DMS79 treated with DMSO at 0.1 percent for 48 hours (cell line): ENCODE results near the gene WDR43.

Source experiments
- DNase-seq: peaks from one replicate; lab custom pipeline; 2025; lab: John Stamatoyannopoulos, UW

The WDR43 gene

DNA sequence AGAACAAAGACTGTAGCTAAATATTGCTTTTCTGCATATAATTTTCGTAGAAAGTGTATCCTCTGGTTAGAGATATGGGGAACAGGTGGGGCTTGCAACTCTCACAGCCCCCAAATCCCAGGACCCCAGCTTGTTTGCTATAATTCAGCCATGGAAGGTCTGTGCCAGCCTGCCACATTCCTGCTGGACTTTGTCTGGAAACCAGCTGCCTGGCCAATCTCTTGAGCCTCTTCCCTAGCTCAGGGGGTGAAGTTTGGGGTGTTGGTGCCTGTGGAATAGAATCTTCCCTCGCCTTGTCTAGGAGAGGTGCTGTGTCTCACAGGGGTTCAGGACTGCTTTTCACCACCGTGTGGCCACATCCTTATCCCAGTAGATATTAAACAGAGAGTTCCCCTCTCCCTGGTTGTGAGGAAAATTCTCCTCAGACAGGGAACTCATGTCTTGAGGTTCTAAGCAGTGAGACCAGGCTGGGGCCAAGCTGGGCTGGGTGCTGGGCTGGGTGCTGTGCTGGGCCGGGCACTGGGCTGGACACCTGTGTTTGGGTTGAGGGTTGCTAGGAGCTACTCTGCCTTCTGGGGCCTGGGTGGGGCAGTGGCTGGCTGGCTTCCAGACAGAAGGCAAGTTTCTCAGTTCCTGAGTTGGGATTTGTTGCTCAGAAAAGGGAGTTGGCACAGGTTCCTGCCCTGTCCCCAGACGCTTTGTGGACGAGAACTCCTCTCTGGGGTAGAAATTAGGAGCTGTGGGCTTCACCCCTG lies 98.9 kb downstream of the WDR43 start:
- peak; percentile 29 for DNase-seq

DNA sequence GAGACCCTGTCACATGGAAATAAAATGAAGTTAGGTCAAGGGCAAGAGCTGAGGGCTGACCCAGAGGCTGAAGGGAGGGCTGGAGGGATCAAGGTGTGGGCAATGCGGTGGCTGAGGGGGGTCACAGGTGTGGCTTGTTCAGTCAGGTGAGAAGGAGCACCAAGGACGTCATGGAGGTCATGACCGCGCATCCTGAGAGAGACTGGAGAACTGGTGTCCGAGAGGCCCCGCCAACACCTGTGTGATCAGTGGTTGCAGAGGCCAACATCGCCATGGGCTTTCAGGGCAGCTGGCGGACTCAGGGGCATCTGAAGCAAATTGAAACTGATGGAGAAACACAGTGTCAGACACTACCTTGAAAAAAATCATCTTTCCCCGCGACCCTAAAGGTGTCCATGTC lies 99.6 kb downstream of the WDR43 start:
- DNase-seq, result no peak

DNA sequence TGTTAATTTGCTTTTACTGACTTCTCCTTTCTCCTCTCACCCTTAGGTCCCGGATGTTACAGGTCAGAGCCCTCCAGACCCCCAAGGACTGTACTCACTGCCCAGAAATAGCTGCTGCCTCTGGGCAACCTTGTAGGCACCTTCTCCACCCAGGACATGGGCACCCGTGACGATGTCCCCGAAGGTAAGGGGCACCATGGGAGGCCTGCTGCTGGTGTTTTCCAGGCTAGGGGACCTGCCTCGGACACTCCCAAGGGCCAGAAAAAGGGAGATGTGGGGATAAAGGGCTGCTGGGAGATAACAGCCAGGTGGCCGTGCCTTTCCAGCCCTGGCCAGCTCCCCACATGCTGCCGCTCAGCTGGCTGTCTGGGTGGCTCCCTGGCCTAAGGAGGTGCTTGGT lies 100.2 kb downstream of the WDR43 start:
- no peak for DNase-seq

DNA sequence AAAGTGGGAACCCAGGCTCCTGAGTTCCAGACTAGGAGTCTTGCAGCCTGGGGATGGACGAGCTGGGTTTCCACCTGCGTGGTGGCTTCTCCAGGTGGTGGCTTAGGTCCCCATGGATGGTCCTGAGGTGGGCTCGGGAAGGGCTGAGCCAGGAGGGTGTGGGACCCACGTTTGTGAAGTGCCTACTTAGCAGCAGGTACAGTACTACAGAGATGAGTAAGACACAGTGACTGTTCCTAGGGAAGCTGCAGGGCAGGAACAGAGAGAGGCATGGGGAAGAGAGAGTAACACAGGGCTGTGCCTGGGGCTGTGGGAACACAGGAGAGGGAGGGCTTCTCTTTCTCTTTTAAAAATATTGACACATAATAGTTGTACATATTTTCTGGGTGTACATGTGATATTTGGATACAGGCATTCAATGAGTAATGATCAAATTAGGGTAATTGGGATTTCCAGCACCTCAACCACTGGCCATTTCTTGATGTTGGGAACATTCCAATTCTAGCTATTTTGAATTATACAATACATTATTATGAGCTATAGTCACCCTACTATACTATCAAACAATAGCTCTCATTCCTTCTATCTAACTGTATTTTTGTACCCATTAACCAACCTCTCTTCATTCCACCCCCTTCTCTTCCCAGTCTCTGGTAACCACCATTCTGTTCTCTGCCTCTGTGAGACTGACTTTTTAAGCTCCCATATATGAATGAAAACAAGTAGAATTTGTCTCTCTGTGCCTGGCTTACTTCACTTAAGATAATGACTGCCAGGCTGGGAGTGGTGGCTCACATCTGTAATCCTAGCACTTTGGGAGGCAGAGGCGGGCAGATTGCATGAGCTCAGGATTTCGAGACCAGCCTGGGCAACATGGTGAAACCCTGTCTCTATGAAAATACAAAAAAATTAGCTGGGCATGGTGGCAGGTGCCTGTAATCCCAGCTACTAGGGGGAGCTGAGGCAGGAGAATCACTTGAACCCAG lies 101.6 kb downstream of the WDR43 start:
- DNase-seq, result no peak

GRCh38 chr2:28997237-28997846 lies 102.9 kb downstream of the WDR43 start:
- no peak for DNase-seq
